IPS-NIHi7 (cell line): ENCODE data around the gene ANKDD1A.

Experiments
- DNase-seq: peaks from one replicate; pipeline ENCODE4 v3.0.0; 2012; ENCODE audit warnings: mixed read lengths; ENCODE audit errors: extremely low spot score

Gene ANKDD1A

DNA sequence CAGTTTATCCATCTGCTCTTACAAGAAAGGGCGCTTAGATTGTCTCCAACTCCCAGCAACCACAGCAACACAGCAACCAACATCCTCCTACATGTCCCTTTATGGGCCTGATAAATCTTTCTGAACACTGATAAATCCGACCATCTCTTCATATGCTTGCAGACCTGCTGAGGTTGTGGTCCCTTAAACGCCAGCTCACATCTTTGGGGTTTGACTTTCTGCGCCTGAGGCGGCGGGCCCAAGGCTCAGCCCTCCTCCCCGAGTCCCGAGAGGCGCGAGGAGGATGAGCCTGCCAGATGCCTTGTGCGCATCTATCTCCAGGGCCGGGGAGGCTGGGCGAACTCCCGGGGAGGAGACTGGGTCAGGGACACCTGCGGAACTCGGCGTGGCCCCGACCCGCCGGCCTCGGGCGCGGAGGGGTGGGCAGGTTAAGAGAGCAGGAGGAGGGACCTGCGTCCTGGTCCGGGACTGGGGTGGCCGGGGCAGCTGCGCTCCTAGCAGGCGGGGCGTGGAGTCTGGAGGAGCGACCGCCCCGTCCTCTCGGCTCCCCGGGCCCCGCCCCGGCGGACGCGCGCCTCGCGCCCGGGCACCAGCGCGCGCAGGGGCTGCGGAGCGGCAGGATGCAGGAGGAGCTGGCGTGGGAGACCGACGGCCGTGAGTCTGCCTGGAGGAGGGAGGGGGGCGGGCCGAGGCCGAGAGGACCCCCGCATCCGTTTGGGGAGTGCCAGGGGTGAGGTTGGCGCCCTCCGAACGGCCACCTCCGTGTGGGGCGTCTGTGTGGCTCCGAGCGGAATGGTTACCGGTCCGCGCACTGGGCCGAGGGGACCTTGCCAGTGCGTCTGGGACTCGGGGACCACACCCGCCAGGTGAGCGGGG, at the start of gene ANKDD1A:
ANKDD1A (plus strand) TSS at position 592 of the 876 bp plus-strand sequence; CDS start at position 621, 29 bp downstream.
- peak; percentile 91 for DNase-seq

DNA sequence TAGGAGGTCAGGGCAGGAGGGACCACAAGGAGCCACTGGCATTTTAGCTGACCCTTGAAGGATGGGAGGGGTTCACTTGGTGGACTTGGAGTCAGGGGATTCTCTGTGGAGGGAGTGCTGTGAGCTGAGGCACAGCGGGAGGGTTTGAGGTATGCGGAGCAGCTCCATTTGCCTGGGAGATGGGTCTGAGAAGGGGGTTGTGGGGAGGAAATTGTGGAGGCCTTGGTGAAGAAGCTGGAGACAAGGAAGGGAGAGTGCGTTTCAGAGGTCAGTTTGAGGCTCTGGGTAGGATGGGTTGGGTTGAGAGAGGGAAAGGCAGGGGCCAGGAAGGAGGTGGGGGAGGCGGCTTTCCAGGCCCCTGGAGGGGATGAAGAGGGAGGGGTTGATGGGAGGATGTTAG, 49.7 kb upstream of the ANKDD1A start:
- DNase-seq: no peak

DNA sequence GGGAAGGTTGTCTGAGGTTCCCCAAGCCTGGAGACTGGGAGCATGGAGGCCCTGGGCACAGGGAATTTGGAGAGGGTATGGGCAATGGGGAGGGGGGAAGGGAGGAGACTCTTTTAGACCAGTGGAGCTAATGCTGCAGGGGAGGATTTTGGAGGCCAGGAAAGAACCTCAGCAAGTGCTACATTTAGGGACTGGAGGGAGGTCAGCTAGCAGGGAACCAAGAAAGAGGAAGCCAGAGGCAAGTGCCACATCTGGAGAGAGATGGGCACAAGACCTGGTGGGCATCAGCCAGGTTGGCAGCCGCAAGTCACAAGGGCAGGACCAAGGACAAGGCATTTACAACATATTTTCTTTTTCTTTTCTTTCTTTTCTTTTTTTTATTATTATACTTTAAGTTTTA, 49.3 kb upstream of the ANKDD1A start:
- DNase-seq: no peak

GRCh38 chr15:64864068-64864467, 47.6 kb upstream of the ANKDD1A start:
- DNase-seq: no peak

- no peak for DNase-seq
These were observed 46.3 kb upstream of the ANKDD1A start for GRCh38 chr15:64865126-64865997.

GRCh38 chr15:64865998-64866520, 45.6 kb upstream of the ANKDD1A start:
- DNase-seq: peak; percentile 71

- no peak for DNase-seq
These were observed 42.2 kb upstream of the ANKDD1A start for GRCh38 chr15:64869501-64869900.

GRCh38 chr15:64870353-64870752, 41.3 kb upstream of the ANKDD1A start:
- no peak for DNase-seq

DNA sequence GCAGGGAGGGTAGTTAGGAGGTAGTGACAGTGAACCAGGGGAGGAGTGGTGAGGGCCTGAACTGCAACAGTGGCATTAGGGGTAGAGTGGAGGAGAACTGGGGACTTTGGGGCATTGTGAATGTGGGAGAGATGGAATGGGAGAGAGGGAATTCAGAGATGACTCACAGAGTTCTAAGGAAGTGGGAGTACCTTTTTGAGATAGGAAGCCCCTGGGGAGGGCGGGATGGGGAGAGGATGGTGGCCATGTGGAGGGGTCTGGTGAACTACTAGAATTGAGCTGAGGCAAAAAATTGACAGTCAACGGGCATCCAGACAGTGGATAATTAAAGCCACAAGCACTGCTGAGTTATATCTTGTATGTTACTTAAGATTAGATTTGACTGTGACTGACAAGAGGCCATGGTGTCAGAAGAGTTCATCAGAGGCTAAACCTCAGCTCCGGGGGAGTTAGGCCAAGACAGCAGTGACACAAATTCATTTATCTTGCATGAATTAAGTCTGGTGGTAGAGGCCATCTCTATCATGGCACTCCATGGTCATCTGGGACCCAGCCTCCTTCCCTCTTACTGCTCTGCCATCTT, 36.0 kb upstream of the ANKDD1A start:
- DNase-seq: no peak

DNA sequence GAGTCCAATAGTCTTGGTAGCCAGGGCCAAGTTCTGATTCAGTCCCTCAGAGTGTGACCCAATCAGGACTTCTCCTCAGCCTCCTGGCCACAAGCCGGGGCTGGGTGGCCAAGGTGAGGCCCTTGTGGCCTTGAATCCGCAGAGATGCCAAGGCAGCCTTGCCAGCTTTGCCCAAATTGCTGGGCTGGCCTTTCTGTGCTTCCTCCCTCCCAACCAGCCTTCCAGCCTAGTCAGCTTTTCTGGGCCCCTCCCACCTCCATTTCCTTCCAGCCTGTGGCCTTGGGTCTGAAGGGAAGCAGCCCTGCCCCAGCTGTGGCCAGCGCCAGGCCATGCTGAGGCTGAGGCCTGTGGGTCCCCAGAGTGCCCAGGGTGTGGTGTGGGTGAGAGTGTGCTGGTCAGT, 34.3 kb upstream of the ANKDD1A start:
- DNase-seq: peak; percentile 32

- no peak for DNase-seq
These were observed 33.0 kb upstream of the ANKDD1A start for GRCh38 chr15:64878705-64879104.

DNA sequence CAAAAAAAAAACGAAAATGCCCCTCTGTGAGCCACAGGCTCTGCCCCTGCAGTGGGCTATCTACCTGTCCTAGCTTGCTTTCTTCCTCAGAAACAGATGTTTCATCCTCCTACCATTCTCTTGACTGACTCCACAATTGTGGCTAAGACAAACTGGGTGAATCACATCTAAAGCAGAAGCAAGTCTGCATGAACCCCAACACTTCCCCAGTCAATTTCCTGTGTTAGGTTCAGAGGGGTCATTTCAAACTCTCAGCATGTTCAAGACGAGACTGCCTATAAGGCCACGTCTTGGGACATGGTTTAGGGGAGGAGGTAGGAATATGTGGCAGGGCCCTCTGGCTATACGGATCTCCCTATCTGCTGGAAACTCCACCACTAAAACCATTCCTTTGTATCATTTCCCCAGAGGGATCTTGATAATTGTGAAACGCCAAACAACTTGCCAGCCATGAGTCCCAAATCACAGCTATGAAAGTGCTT, 28.6 kb upstream of the ANKDD1A start:
- DNase-seq: no peak

DNA sequence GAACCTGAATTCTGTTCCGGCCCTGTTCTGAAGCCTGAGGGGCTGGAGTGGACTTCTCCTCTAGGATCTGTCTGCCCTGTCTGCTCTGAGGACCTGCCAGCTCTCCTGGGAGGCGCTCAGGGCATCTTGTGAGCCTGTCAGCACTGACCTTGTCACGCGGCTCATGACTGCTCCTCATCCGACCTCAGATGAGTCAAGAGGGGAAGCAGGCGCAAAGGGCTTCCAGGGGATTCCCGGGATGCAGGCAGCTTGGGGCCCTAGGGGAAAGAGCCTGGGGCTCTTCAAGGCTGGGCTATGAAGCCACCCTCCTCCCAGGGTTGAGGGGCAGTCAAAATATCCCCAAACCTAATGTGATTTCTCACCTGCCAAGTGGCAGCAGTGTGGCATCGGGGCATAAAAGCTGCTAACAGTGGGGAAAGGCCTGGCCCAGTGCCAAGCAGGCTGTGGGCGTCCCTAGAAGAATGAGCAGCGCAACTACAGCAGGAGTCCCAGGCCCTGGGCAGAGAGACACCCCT, 27.6 kb upstream of the ANKDD1A start:
- peak; percentile 47 for DNase-seq

DNA sequence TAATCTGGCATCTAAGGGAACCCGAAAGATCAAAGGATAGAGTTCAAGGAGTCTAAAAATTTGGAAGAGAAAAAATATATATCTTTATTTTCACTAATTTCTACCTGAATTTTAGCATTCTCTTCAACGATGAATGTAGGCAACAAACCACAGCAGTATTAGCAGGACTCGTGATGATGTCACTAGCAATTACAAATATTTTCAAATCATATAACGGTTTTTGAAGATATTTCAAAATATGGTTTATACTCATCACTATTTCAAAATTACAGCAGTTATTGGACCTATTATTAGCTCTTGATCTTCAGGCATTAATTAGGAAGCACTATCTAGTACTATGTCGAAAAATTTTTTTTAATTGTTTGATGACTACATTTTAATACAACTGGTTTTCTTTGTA, 27.0 kb upstream of the ANKDD1A start:
- DNase-seq: no peak

DNA sequence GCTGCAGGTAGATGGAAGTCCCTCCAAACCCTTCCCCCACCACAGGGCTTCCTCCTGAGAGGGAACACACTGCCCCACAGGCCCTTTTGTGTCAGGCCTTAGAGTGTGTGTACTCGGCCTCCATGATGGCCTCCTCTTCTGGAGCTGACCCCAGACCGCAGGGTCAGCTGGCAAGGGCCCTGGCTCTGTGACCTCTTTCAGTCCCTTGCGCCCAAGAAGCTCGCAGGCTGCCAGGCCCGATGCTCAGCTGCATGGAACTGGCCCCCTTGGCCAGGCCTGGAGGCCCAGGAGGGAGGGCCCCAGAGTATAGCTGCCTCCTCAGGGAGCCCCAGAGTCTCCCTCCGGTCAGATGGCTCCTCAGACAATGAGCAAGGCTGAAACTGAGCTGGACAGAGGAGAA, 23.4 kb upstream of the ANKDD1A start:
- no peak for DNase-seq

DNA sequence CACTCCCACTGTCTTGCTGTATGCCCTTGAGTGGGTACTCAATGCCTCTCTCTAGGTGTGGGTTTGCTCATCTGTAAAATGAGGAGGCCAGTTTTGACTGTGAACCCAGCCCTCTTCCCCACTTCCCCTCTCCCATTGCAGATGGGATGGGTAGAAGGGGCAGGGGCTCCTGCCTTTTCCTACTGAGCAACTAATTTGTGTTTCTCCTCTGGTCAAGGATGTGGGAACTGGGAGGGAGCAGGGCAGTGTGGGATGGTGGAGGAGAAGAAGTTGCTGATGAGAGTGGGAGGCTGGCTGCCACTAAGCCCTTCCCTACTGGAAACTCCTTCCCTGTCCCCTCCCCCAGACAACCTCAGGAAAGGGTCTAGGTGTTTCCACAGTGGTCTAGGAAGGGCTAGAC, 20.1 kb upstream of the ANKDD1A start:
- DNase-seq: no peak

DNA sequence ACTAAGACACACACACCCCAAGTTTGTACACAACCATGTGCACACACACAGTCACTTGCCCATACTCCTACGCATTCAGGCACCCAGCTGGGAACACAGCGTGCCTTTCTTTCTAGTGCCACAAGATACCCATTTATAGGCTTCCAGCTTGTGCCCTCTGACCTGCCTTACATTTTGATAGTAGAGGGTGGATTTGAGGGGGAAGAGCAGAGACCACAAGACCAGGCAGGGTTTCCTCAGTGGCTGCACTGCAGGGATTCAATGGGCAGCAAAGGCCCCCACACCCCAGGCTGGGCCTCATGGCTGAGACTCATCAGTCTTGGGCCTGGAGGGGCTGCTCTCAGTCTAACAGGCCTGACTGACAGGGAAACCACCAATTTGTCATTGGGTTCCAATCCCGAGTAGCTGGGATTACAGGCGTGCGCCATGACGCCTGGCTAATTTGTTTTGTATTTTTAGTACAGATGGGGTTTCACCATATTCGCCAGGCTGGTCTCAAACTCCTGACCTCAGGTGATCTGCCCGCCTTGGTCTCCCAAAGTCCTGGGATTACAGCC, 18.8 kb upstream of the ANKDD1A start:
- no peak for DNase-seq

GRCh38 chr15:64893481-64894394, 18.0 kb upstream of the ANKDD1A start:
- DNase-seq: peak; percentile 96

GRCh38 chr15:64894395-64895056, 17.2 kb upstream of the ANKDD1A start:
- peak; percentile 60 for DNase-seq
